Hepatocyte (in vitro differentiated cells): ENCODE data around the gene ECHDC3.

Source experiments
- CTCF ChIP-seq: fragments of 200-600 bp; sonication (generic); IDR thresholded peaks from 2 replicates; pipeline ENCODE4 v1.5.1; 2016; ENCODE audit warnings: antibody characterized with exemption, mild to moderate bottlenecking; ENCODE audit not compliant: poor library complexity
- EZH2 ChIP-seq: fragments of 200-600 bp; sonication (generic); IDR thresholded peaks from 2 replicates; pipeline ENCODE4 v1.6.1; 2016; ENCODE audit warnings: antibody characterized with exemption, mild to moderate bottlenecking, borderline replicate concordance
- EZH2phosphoT487 ChIP-seq: fragments of 200-600 bp; sonication (generic); IDR thresholded peaks from one replicate; pipeline ENCODE4 v1.6.1; 2018; ENCODE audit warnings: antibody characterized with exemption, mild to moderate bottlenecking, low read depth, moderate library complexity; ENCODE audit not compliant: unreplicated experiment, severe bottlenecking

GRCh38 chr10:11804336-11804735, 62.2 kb downstream of the ECHDC3 start:
- TF ChIP-seq CTCF = no peak
- TF ChIP-seq EZH2 = no peak
- no peak for TF ChIP-seq EZH2phosphoT487
